GM21367 (cell line): ENCODE data around the gene SLCO2A1.

ENCODE experiments used
- ATAC-seq: cut with Tn5 transposase; IDR thresholded peaks from one replicate; pipeline ENCODE4 v1.9.1; 2021; ENCODE audit not compliant: unreplicated experiment

The SLCO2A1 gene

GRCh38 chr3:134061401-134061800 is 31.7 kb upstream of the SLCO2A1 start:
- ATAC-seq, result no peak

- no peak for ATAC-seq
These were observed 31.0 kb upstream of the SLCO2A1 start for GRCh38 chr3:134060561-134061385.

- ATAC-seq, result no peak
These were observed 30.2 kb upstream of the SLCO2A1 start for GRCh38 chr3:134059671-134060560.

- ATAC-seq, result no peak
These were observed 29.4 kb upstream of the SLCO2A1 start for GRCh38 chr3:134059035-134059601.

- ATAC-seq, result no peak
These were observed 28.0 kb upstream of the SLCO2A1 start for GRCh38 chr3:134057654-134058110.

- ATAC-seq, result no peak
These were observed 27.4 kb upstream of the SLCO2A1 start for GRCh38 chr3:134057006-134057653.

- ATAC-seq, result no peak
These were observed 26.8 kb upstream of the SLCO2A1 start for GRCh38 chr3:134056464-134056891.

- no peak for ATAC-seq
These were observed 25.9 kb upstream of the SLCO2A1 start for GRCh38 chr3:134055661-134056060.

- no peak for ATAC-seq
These were observed 25.2 kb upstream of the SLCO2A1 start for GRCh38 chr3:134054881-134055280.

- ATAC-seq, result no peak
These were observed 24.5 kb upstream of the SLCO2A1 start for GRCh38 chr3:134054231-134054630.

GRCh38 chr3:134052370-134052769 is 22.6 kb upstream of the SLCO2A1 start:
- ATAC-seq, result no peak

GRCh38 chr3:134049676-134050075 is 20.0 kb upstream of the SLCO2A1 start:
- no peak for ATAC-seq

GRCh38 chr3:134048278-134048996 is 18.7 kb upstream of the SLCO2A1 start:
- no peak for ATAC-seq

- ATAC-seq, result no peak
These were observed 14.7 kb upstream of the SLCO2A1 start for GRCh38 chr3:134044459-134044858.

GRCh38 chr3:134040066-134040465 is 10.3 kb upstream of the SLCO2A1 start:
- no peak for ATAC-seq

- no peak for ATAC-seq
These were observed 9.6 kb upstream of the SLCO2A1 start for GRCh38 chr3:134039161-134039862.

- ATAC-seq, result no peak
These were observed 9.0 kb upstream of the SLCO2A1 start for GRCh38 chr3:134038716-134039115.

- no peak for ATAC-seq
These were observed 8.4 kb upstream of the SLCO2A1 start for GRCh38 chr3:134038071-134038491.

GRCh38 chr3:134037168-134037567 is 7.4 kb upstream of the SLCO2A1 start:
- ATAC-seq, result no peak

- no peak for ATAC-seq
These were observed 6.6 kb upstream of the SLCO2A1 start for GRCh38 chr3:134036291-134036690.
